HG03565 (cell line): ENCODE measurements around the gene ABI2.
"Not testable (repeated sequence)": the region's sequence is repeated elsewhere in the genome, so short reads cannot be mapped to it uniquely, and the experiment has no call there.

ENCODE experiments used
- ATAC-seq: cut with Tn5 transposase; IDR thresholded peaks from one replicate; pipeline ENCODE4 v1.9.1; 2021; ENCODE audit warnings: mild to moderate bottlenecking, moderate library complexity; ENCODE audit not compliant: unreplicated experiment

ABI2 gene

GRCh38 chr2:203354966-203355365, 26.8 kb downstream of the ABI2 start:
- ATAC-seq = no peak

DNA sequence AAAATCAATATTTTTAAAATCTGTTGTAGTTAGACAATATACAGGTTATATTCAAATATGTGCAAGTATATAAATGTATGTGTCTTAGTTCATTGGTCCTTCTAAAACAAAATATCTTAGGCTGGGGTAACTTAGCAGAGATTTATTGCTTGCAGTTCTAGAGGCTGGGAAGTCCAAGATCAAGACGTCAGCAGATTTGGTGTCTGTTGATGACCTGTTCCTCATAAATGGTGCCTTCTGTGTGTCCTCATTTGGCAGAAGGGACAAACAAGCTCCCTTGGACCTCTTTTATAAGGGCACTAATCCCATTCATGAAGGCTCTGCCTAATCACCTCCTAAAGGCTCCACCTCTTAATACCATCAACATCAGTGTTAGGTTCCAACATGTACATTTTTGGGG, 31.3 kb downstream of the ABI2 start:
- ATAC-seq = no peak

- ATAC-seq = no peak
These were observed 32.7 kb downstream of the ABI2 start for GRCh38 chr2:203360833-203361430.

DNA sequence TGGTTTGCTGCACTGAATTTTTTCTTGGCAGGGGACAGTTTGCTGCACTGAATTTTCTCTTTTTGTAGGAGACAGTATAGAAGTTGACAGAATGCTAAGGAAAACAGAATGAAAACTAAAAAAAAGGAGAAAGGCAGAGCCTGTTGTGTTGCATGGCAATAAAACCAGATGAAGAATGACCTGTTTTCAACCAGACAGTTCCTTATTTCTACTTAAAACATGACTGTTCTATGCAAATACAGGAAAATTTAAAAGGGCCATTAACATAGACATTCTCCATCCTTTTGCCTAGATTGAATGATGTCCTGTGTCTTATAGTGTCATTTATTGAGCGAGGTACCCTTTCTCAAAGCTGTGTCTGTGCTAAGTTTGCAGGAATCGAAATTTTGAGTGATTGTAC, 33.3 kb downstream of the ABI2 start:
- ATAC-seq = no peak

- ATAC-seq = no peak
These were observed 33.7 kb downstream of the ABI2 start for GRCh38 chr2:203361922-203362321.

DNA sequence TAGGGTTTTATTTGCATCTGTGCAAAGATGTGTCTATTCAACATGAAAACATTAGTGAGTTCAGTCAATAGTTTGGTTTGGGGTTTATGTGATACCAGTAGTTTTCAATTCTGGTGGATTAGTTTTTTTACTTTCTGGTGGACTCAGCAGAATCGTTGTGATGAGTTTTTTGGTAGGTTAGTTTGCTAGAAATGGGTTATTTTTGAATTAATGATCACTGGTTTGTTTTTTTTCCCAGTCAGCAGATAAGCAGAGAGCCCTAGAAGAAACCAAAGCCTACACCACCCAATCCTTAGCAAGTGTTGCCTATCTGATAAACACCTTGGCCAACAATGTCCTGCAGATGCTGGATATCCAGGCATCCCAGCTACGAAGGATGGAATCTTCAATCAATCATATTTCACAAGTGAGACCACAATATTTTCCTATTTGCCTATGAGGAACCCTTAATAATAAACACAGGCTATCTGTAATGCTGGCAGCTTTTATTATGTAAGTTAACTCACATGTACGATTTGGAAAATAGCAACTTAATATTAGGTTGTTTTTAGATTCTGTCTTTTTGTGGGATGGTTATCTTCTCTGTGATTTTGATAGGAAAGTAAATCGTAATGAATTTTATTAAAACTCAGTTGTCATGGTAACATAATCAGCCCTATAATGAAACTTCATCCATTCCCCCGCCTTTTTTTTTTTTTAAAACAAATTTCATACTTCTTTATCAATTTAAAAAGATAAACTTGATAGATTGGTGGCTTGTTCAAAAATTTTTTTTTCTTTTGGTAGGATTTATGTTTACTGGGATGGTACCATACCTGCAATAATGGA, 38.7 kb downstream of the ABI2 start:
- ATAC-seq = no peak

DNA sequence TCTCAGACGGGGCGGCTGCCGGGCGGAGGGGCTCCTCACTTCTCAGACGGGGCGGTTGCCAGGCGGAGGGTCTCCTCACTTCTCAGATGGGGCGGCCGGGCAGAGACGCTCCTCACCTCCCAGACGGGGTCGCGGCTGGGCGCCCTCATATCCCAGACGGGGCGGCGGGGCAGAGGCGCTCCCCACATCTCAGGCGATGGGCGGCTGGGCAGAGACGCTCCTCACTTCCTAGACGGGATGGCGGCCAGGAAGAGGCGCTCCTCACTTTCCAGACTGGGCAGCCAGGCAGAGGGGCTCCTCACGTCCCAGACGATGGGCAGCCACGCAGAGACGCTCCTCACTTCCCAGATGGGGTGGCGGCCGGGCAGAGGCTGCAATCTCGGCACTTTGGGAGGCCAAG, 44.5 kb downstream of the ABI2 start:
- ATAC-seq = not testable (repeated sequence)

DNA sequence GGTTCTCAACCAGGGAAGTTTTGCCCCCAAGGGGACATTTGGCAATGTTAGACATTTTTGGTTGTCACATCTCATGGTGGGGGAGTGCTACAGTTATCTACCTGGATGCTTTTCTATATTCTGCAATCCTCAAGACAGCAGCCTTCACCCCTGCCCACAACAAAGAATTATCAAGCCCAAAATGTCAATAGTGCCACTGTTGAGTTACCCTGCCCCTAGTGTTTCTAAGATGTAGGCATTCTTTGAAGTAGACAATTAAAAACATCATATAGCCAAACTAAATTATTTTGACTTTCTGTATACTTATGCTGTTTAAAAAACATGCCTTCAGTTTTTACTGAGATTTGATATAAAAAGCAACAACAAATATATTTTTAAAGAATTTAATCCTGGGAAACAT, 48.0 kb downstream of the ABI2 start:
- ATAC-seq = no peak

- no peak for ATAC-seq
These were observed 51.0 kb downstream of the ABI2 start for GRCh38 chr2:203379156-203379555.

- no peak for ATAC-seq
These were observed 54.8 kb downstream of the ABI2 start for GRCh38 chr2:203383038-203383437.

GRCh38 chr2:203388153-203388552, 60.0 kb downstream of the ABI2 start:
- ATAC-seq = not testable (repeated sequence)

GRCh38 chr2:203394519-203395227, 66.5 kb downstream of the ABI2 start:
- no peak for ATAC-seq

- ATAC-seq = no peak
These were observed 67.7 kb downstream of the ABI2 start for GRCh38 chr2:203395858-203396257.

- ATAC-seq = no peak
These were observed 68.5 kb downstream of the ABI2 start for GRCh38 chr2:203396667-203397066.

GRCh38 chr2:203399031-203399430, 70.8 kb downstream of the ABI2 start:
- no peak for ATAC-seq

DNA sequence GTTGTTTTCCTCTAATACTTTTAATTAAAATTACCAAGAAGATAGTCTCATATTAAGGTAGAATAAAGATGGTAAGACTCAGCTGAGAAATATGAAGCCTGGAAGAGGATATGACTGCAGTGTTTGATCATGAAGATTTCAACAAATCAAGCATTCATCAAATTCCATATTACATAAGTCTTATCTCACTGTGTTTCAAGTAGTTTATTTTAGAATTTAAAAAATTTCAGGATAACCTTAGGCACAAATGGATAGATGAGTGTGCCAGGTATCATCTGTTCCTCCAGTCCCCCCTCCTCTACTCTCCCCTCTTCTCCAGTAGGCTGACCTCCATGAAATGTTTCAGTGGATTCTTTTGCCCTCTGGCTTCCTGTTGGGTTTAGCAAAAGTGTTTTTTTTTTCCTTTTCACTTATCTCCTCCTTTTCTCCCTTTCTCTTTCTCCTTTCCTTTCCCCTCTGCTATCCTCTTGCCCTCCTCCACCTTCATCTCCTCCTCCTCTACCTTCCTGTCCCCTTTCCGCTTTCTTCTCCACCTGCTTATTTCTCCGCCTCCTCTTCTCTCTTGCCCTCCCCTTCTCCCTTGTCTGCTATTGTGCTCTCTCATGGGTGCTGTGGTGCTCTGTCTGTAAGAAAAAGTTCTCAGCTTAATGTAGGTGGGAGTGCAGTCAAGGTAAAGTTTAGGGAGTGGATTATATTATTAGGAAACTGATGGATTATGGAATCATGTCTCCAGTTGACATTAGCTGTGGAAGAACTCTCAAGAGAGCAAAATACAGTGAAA, 72.8 kb downstream of the ABI2 start:
- ATAC-seq = no peak

DNA sequence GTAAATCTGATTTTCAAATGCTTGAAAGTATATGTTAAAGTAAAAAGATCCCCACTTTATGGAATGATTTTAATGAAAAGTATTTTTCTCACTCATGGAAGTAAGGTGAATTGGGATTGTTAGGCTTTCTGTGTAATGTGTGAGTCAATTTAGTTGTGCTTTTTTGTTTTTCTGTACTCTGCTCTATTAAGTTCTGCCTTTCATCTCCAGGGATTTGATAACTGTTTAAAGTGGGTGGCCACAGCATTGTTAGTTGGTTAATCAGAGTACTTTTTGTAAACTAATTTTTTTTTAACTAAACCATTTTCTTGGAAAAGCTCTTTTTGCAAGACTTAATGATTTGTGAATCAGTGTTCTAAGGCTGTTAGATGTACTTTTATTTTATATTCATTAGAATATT, 76.8 kb downstream of the ABI2 start:
- ATAC-seq = no peak

DNA sequence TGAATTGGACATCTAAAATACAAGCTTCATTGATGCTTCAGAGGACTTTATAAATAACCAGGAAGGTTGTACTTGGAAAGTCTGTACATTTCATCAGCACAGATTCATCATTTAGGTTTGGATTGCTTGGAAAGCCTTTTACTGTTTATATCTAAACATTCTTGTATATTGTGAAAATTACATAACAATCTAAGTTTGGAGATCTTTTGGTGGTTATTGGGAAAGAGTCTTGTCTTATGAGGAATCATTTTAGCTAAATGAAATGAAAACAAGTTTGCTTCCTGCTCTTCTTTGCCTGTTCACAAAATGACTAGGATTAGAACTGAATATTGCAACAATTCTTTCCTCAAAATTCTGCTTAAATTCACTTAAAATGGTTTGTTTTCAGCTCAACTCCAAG, 79.3 kb downstream of the ABI2 start:
- ATAC-seq = no peak

DNA sequence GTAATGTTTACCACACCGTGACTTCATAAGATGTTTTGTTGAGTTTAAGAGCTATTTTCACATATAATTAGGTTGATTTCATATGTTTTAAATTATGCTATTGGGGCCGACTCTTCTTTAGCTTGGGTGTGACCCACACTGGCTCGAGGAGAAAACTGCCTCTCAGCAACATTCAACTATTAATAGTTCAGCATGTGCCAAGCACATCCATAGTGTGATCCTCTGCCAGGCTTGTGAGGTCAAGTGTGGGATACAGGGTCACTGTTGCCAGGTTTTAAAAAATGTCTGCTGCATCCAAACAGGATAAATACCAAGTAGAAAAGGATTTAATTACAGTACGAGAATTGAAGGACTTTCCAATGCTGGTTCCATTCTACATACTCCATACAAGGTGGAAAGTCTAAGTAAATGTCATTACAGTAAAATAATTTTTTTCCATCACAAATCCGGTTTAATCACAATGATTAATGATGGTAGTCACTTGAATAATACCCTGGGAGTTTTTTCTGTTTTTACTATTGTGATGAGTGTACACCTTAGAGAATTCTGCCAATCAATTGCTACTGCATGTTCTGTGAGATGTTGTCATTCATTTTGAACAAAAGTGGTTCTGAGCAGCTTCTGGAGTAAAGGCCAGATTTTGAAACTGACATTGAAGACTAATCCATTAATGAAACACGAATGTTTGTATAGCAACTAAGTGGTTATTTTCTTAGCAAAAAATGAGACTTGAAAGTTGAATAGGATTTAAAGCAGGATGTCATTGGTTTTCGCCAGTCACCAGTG, 84.5 kb downstream of the ABI2 start:
- no peak for ATAC-seq

GRCh38 chr2:203413796-203414195, 85.6 kb downstream of the ABI2 start:
- no peak for ATAC-seq
